Measurements from ENCODE around the gene DENND4A. TPM values are rescaled to one million over a fixed set of nuclear protein-coding genes. Genes with fewer than 3 reads are reported as not detected.

DENND4A gene
- total RNA-seq, 1 experiment from 2014 or later: 12.7 TPM

- Histone ChIP-seq H3K4me3 (ENCODE audit: low read depth, low read length) (no peak overlapping the region), H3K4me1 (peaks cover 33% of the 10 kb centered on the region)
- BruUV-seq (replicated peaks): no TSS peak
Observed at GRCh38 chr15:65833501-65834205, 41.6 kb upstream of the DENND4A start.

GRCh38 chr15:65832549-65833364 lies 40.7 kb upstream of the DENND4A start:
- TF ChIP-seq CTCF (IDR thresholded peaks at IDR 0.05; ENCODE audit: insufficient read depth in 1 of 2, low read depth in 1 of 2, low read length in 1 of 2, severe bottlenecking in 1 of 2, unreplicated experiment in 1 of 2): peak; percentile 24 to 30
- ChIA-PET CTCF (interaction anchor here (0.6 to 2.0 kb wide), 10 partner anchors 9 to 372 kb away, joined by 3 to 21 read pairs (median 4); partner anchors contain the start of genes DENND4A, INTS14 and RAB11A), POLR2A (interaction anchor here (0.5 to 1.7 kb wide), 4 partner anchors 37 to 316 kb away, joined by 3 to 29 read pairs (median 12); partner anchors contain the start of genes DENND4A, INTS14 and RAB11A)
- Mint-ChIP-seq H3K36me3 (ENCODE audit: insufficient read depth, unreplicated experiment) (no peaks in the 10 kb centered on the region), H3K9me3 (ENCODE audit: unreplicated experiment) (no peaks in the 10 kb centered on the region), H3K4me1 (ENCODE audit: low read depth, unreplicated experiment) (peaks cover 34% of the 10 kb centered on the region), H3K4me3 (ENCODE audit: unreplicated experiment) (peak overlapping the region; percentile 67), H3K27ac (ENCODE audit: unreplicated experiment) (peak overlapping the region; percentile 97), H3K27me3 (ENCODE audit: insufficient read depth, unreplicated experiment) (no peaks in the 10 kb centered on the region)
- intact Hi-C loops (cut with micrococcal nuclease; ENCODE audit: unreplicated experiment): loop anchor here (1.0 to 10.0 kb wide), 7 partner anchors 16 to 194 kb away; partner anchors contain the start of genes DENND4A and RAB11A
- H3K9me3 ChIP-seq: no peaks in the 10 kb centered on the region
- DNase-seq: peak; percentile 93 to 94
- no peak overlapping the region for H3K4me3 ChIP-seq (ENCODE audit: low read depth, low read length)
- peaks cover 34% of the 10 kb centered on the region for H3K4me1 ChIP-seq
- TSS peak; percentile 89 for BruUV-seq (replicated peaks)
- no peaks in the 10 kb centered on the region for H3K27me3 ChIP-seq (replicated peaks; ENCODE audit: control insufficient read depth, insufficient read depth, low read length)
- H3K36me3 ChIP-seq (ENCODE audit: control insufficient read depth, insufficient read depth, low read length): no peaks in the 10 kb centered on the region

More at GRCh38 chr15:65833501-65834205, 41.6 kb upstream of the DENND4A start:
- Mint-ChIP-seq H3K27ac (ENCODE audit: unreplicated experiment) (peak overlapping the region; percentile 97), H3K9me3 (ENCODE audit: unreplicated experiment) (no peaks in the 10 kb centered on the region), H3K27me3 (ENCODE audit: insufficient read depth, unreplicated experiment) (no peaks in the 10 kb centered on the region), H3K4me3 (ENCODE audit: unreplicated experiment) (peak overlapping the region; percentile 67), H3K4me1 (ENCODE audit: low read depth, unreplicated experiment) (peaks cover 36% of the 10 kb centered on the region), H3K36me3 (ENCODE audit: insufficient read depth, unreplicated experiment) (no peaks in the 10 kb centered on the region)
- CTCF ChIA-PET: interaction anchor here (2.0 kb wide), 1 partner anchor 10 kb away, joined by 21 read pairs; no protein-coding TSS in a partner anchor
- H3K27me3 ChIP-seq (replicated peaks; ENCODE audit: control insufficient read depth, insufficient read depth, low read length): no peaks in the 10 kb centered on the region
- H3K36me3 ChIP-seq (ENCODE audit: control insufficient read depth, insufficient read depth, low read length): no peaks in the 10 kb centered on the region
- no peaks in the 10 kb centered on the region for H3K9me3 ChIP-seq
- TF ChIP-seq CTCF (IDR thresholded peaks at IDR 0.05; ENCODE audit: insufficient read depth in 1 of 2, low read depth in 1 of 2, low read length in 1 of 2, severe bottlenecking in 1 of 2, unreplicated experiment in 1 of 2): no peak
- intact Hi-C loops (cut with micrococcal nuclease; ENCODE audit: unreplicated experiment): loop anchor here (2.0 to 10.0 kb wide), 3 partner anchors 15 to 109 kb away; partner anchors contain the start of gene RAB11A
- POLR2A ChIA-PET: interaction anchor here (1.4 to 1.7 kb wide), 2 partner anchors 42 to 223 kb away, joined by 8 to 16 read pairs; partner anchors contain the start of genes DENND4A and INTS14
- DNase-seq: no peak

All from Caco-2 (cell line).